Measurements from ENCODE around the gene COQ10A. TPM values are rescaled to one million over a fixed set of nuclear protein-coding genes. Genes with fewer than 3 reads are reported as not detected.

COQ10A gene
- total and polyA plus RNA-seq, 9 of the 15 experiments (the other 6 are each of a cell fraction or from before 2014, with no cell fraction given), result 3.1 to 26.4 (median 12.7) TPM

DNA sequence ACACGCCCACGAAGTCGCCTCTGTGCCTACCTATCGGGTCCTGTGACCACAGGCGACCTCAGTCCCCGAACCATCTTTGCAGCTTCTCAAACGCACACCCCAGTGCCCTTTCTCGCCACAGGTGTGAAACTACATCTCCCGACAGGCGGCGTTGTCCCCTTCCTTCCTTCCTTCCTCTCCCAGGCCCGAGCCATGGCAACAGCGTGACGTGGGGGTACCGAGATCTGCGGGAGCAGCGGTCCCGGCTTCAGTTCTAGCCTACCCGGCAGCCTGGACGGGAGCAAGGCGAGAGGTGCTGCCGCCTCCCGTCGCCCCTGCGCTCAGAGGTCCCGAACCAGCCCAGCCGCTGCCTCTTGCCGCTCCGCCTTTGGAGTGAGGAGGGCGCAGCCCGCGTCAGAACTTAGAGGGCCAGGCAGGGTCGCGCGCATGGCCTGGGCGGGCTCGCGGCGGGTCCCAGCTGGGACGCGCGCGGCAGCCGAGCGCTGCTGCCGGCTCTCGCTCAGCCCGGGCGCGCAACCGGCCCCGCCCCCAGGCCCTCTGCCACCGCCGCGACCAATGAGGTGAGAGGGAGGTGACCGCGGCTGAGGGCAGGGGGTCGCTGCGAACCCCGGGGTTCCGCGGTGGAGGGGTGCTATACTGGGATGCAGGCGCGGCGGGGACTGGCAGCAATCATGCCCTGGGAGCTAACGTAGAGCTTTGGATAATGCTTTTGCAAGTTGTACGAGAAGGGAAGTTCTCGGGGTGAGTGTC, at the start of gene COQ10A (continued):
- peak; percentile 71 for TF ChIP-seq NR2C2 (CRISPR knock-in tag; IDR thresholded peaks at IDR 0.05)
- TF ChIP-seq NR2C2 (tag; IDR thresholded peaks at IDR 0.05), result no peak; the same call in 1 of the 2 replicates
- TF ChIP-seq TFAM (CRISPR knock-in tag; conservative IDR thresholded peaks at IDR 0.05), result no peak
- no peak for TF ChIP-seq EWSR1 (IDR thresholded peaks at IDR 0.05; ENCODE audit: borderline replicate concordance, low read depth, partially characterized antibody)
- TF ChIP-seq, protein P1, sequence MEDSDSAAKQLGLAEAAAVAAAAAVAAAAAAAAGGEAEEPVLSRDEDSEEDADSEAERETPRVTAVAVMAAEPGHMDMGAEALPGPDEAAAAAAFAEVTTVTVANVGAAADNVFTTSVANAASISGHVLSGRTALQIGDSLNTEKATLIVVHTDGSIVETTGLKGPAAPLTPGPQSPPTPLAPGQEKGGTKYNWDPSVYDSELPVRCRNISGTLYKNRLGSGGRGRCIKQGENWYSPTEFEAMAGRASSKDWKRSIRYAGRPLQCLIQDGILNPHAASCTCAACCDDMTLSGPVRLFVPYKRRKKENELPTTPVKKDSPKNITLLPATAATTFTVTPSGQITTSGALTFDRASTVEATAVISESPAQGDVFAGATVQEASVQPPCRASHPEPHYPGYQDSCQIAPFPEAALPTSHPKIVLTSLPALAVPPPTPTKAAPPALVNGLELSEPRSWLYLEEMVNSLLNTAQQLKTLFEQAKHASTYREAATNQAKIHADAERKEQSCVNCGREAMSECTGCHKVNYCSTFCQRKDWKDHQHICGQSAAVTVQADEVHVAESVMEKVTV (CRISPR knock-in tag; IDR thresholded peaks at IDR 0.05), result no peak
- TF ChIP-seq, protein P2, sequence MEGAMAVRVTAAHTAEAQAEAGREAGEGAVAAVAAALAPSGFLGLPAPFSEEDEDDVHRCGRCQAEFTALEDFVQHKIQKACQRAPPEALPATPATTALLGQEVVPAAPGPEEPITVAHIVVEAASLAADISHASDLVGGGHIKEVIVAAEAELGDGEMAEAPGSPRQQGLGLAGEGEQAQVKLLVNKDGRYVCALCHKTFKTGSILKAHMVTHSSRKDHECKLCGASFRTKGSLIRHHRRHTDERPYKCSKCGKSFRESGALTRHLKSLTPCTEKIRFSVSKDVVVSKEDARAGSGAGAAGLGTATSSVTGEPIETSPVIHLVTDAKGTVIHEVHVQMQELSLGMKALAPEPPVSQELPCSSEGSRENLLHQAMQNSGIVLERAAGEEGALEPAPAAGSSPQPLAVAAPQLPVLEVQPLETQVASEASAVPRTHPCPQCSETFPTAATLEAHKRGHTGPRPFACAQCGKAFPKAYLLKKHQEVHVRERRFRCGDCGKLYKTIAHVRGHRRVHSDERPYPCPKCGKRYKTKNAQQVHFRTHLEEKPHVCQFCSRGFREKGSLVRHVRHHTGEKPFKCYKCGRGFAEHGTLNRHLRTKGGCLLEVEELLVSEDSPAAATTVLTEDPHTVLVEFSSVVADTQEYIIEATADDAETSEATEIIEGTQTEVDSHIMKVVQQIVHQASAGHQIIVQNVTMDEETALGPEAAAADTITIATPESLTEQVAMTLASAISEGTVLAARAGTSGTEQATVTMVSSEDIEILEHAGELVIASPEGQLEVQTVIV (CRISPR knock-in tag; IDR thresholded peaks at IDR 0.05; ENCODE audit: borderline replicate concordance), result no peak
- TF ChIP-seq, protein P3, sequence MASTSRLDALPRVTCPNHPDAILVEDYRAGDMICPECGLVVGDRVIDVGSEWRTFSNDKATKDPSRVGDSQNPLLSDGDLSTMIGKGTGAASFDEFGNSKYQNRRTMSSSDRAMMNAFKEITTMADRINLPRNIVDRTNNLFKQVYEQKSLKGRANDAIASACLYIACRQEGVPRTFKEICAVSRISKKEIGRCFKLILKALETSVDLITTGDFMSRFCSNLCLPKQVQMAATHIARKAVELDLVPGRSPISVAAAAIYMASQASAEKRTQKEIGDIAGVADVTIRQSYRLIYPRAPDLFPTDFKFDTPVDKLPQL (IDR thresholded peaks at IDR 0.05; ENCODE audit: extremely low read depth, insufficient read length), result no peak
- TF ChIP-seq HLTF (IDR thresholded peaks at IDR 0.05), result no peak; the same call in 1 of the 2 replicates
- TF ChIP-seq ZC3H11A (IDR thresholded peaks at IDR 0.05; ENCODE audit: low read depth, low read length), result no peak
- TF ChIP-seq, protein P4, sequence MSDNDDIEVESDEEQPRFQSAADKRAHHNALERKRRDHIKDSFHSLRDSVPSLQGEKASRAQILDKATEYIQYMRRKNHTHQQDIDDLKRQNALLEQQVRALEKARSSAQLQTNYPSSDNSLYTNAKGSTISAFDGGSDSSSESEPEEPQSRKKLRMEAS (CRISPR knock-in tag; IDR thresholded peaks at IDR 0.05), result peak; percentile 70
- TF ChIP-seq CCNT2 (IDR thresholded peaks at IDR 0.05; ENCODE audit: borderline replicate concordance, extremely low read depth, insufficient read length, low read depth, low read length), result peak; percentile 75
- no peak for TF ChIP-seq BDP1 (IDR thresholded peaks at IDR 0.05; ENCODE audit: insufficient read depth, insufficient read length)
- TF ChIP-seq ASH1L (IDR thresholded peaks at IDR 0.05; ENCODE audit: borderline replicate concordance, low read depth, partially characterized antibody), result no peak
- TF ChIP-seq BACH1 (tag; IDR thresholded peaks at IDR 0.05), result no peak
- TF ChIP-seq, protein P5, sequence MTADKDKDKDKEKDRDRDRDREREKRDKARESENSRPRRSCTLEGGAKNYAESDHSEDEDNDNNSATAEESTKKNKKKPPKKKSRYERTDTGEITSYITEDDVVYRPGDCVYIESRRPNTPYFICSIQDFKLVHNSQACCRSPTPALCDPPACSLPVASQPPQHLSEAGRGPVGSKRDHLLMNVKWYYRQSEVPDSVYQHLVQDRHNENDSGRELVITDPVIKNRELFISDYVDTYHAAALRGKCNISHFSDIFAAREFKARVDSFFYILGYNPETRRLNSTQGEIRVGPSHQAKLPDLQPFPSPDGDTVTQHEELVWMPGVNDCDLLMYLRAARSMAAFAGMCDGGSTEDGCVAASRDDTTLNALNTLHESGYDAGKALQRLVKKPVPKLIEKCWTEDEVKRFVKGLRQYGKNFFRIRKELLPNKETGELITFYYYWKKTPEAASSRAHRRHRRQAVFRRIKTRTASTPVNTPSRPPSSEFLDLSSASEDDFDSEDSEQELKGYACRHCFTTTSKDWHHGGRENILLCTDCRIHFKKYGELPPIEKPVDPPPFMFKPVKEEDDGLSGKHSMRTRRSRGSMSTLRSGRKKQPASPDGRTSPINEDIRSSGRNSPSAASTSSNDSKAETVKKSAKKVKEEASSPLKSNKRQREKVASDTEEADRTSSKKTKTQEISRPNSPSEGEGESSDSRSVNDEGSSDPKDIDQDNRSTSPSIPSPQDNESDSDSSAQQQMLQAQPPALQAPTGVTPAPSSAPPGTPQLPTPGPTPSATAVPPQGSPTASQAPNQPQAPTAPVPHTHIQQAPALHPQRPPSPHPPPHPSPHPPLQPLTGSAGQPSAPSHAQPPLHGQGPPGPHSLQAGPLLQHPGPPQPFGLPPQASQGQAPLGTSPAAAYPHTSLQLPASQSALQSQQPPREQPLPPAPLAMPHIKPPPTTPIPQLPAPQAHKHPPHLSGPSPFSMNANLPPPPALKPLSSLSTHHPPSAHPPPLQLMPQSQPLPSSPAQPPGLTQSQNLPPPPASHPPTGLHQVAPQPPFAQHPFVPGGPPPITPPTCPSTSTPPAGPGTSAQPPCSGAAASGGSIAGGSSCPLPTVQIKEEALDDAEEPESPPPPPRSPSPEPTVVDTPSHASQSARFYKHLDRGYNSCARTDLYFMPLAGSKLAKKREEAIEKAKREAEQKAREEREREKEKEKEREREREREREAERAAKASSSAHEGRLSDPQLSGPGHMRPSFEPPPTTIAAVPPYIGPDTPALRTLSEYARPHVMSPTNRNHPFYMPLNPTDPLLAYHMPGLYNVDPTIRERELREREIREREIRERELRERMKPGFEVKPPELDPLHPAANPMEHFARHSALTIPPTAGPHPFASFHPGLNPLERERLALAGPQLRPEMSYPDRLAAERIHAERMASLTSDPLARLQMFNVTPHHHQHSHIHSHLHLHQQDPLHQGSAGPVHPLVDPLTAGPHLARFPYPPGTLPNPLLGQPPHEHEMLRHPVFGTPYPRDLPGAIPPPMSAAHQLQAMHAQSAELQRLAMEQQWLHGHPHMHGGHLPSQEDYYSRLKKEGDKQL (CRISPR knock-in tag; IDR thresholded peaks at IDR 0.05; ENCODE audit: borderline replicate concordance), result no peak
- TF ChIP-seq WHSC1 (IDR thresholded peaks at IDR 0.05; ENCODE audit: low read length), result no peak
- no peak for TF ChIP-seq CEBPB (tag; IDR thresholded peaks at IDR 0.05)

Data from K562 (cell line).